Activated naive CD8-positive, alpha-beta T cell treated with anti-CD3 and anti-CD28 coated beads, Interleukin-2, amount 50 U/mL, for 24 hours (primary cell): ENCODE results near the gene MACROD1.
A peak's percentile ranks its signal among the peaks of the same experiment; 100 is the strongest.

Source experiments
- ATAC-seq: fragments of 150-1000 bp; cut with Tn5 transposase; one replicate; pipeline ENCODE4 v1.10.0; 2021
- DNase-seq: peaks from one replicate; pipeline ENCODE4 v3.0.0; 2021
- H3K27ac Mint-ChIP-seq: one replicate; pipeline ENCODE4 v1.8.0; 2021; ENCODE audit warnings: mild to moderate bottlenecking, mixed read lengths
- H3K27me3 Mint-ChIP-seq: one replicate; pipeline ENCODE4 v1.8.0; 2021; ENCODE audit warnings: mixed read lengths
- H3K36me3 Mint-ChIP-seq: one replicate; pipeline ENCODE4 v1.8.0; 2021; ENCODE audit warnings: low read depth, mixed read lengths
- H3K4me1 Mint-ChIP-seq: one replicate; pipeline ENCODE4 v1.8.0; 2021; ENCODE audit warnings: mixed read lengths
- H3K4me3 Mint-ChIP-seq: one replicate; pipeline ENCODE4 v1.8.0; 2021; ENCODE audit warnings: mild to moderate bottlenecking, moderate library complexity, mixed read lengths
- H3K9me3 Mint-ChIP-seq: one replicate; pipeline ENCODE4 v1.8.0; 2021; ENCODE audit warnings: mixed read lengths

Gene MACROD1

DNA sequence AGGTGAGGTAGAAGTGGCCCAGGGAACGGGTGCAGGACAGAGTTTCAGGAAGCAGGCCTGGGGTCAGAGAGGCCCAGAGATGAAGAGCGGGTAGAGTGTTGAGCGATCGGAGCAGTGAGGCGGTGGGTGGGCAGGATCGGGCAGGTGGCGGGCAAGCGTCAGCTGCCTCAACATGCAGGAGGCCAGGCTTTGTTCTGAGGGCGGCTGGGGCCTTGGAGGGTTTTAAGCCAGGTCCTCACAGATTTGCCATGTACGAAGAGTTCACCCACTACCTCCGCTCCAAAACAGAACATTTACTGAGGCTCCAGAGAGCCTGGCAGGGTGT is 100.8 kb downstream of the MACROD1 start:
- Mint-ChIP-seq H3K4me3 (no peak overlapping the region), H3K27ac (no peak overlapping the region), H3K9me3 (no peaks in the 10 kb centered on the region), H3K27me3 (peaks cover 20% of the 10 kb centered on the region), H3K36me3 (peaks cover 2% of the 10 kb centered on the region), H3K4me1 (peaks cover 9% of the 10 kb centered on the region)
- no peak for ATAC-seq
- DNase-seq = no peak

DNA sequence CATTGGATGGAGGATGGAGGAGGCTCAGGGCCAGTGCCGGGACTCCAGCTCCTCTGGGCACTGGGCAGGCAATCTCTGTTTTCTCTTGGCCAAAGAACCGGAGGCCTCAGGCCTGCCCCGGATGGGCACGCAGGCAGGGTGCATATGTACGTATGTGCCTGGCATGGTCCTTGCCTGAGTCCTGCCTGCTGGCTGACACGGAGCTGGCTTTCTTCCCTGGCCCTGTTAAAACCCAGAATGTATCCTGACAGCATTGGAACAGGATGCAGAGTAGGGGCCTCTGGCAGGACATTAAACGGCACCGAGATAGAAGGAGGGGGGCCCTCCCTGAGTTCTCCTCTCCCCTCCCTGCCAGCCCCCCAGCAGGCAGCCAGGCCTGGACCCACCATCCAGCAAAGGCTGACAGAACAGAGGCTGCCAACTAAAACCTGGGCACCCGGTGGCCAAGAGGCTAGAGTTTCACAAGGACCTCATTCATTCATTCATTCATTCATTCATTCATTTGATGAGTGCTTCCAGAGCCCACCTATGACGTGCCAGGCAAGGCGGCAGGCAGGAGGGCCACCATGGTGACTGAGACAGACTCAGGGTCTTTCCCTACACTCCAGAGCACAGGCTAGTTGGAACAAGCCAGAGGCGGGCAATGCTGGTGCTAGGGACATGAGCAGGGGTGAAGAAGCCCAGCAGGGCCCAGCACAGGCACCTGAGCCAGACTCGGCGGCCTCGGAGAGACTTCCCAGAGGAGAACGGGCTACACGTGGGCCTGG is 101.4 kb downstream of the MACROD1 start:
- Mint-ChIP-seq H3K9me3 (no peaks in the 10 kb centered on the region), H3K36me3 (peaks cover 2% of the 10 kb centered on the region)

DNA sequence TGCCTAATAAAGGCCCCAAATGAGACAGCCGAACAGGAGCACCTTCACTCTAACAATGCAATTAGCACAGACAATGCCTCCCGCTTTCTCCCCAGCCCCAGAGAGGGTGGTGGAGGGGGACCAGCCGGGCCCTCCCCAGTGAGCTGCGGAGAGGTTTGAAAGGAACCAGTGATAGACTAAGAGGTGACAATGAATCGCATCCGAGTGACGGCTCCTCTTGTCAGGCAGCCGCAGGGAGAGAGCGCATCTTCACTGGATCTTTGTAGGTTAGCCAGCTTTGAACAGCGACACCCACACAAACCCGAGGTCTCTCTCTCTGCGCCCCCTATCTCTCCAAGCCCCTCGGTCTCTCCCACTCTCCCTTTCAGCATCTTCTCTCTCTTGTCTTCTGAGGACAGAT is 102.1 kb downstream of the MACROD1 start:
- Mint-ChIP-seq H3K27ac (no peak overlapping the region), H3K4me1 (peaks cover 9% of the 10 kb centered on the region), H3K9me3 (no peaks in the 10 kb centered on the region), H3K27me3 (peaks cover 20% of the 10 kb centered on the region), H3K36me3 (peaks cover 2% of the 10 kb centered on the region), H3K4me3 (no peak overlapping the region)
- no peak for ATAC-seq
- DNase-seq = no peak

More for the DNA sequence above, 101.4 kb downstream of the MACROD1 start:
- Mint-ChIP-seq H3K27me3 (peaks cover 20% of the 10 kb centered on the region), H3K4me1 (peaks cover 9% of the 10 kb centered on the region), H3K4me3 (no peak overlapping the region), H3K27ac (no peak overlapping the region)
- ATAC-seq = no peak
- no peak for DNase-seq

GRCh38 chr11:64062185-64063039 is 103.5 kb downstream of the MACROD1 start:
- Mint-ChIP-seq H3K4me1 (peaks cover 9% of the 10 kb centered on the region), H3K36me3 (peaks cover 2% of the 10 kb centered on the region), H3K27me3 (peaks cover 20% of the 10 kb centered on the region), H3K4me3 (no peak overlapping the region), H3K9me3 (no peaks in the 10 kb centered on the region), H3K27ac (no peak overlapping the region)
- DNase-seq (no peak), ATAC-seq (no peak)

DNA sequence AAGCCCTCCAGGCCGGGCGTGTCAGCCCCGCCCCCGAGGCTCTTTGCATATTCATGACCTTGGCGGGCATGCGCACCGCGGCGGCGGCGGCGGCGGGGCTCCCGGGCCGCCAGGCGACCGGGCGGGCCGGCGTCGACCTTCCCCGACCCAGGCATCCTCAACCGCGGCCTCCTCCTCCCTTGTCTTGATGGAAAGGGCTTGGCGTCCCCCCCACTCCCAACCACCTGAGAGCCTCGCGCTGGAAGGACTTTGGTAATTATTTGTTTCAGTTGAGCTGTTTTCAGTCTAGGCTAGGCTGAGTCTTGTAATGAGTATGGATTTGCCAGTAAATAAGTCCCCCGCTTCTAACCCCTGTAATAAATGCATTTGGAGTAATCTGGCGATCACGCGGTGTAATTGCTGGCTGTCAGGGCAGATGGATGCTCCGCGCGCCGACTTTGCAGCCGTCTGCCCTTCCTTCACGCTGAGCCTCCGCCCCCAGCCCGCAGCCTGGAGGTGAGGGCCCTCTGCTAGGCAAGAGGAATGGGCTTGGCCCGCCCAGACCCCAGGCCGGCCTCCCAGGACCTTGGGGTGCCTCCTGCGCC is 105.0 kb downstream of the MACROD1 start:
- H3K4me1 Mint-ChIP-seq = peaks cover 9% of the 10 kb centered on the region
- peak overlapping the region; percentile 70 for H3K4me3 Mint-ChIP-seq
- no peaks in the 10 kb centered on the region for H3K9me3 Mint-ChIP-seq
- H3K36me3 Mint-ChIP-seq = peaks cover 2% of the 10 kb centered on the region
- H3K27me3 Mint-ChIP-seq = peaks cover 20% of the 10 kb centered on the region
- peak overlapping the region; percentile 34 for H3K27ac Mint-ChIP-seq
- peak; percentile 62 for ATAC-seq
- DNase-seq = peak; percentile 70

DNA sequence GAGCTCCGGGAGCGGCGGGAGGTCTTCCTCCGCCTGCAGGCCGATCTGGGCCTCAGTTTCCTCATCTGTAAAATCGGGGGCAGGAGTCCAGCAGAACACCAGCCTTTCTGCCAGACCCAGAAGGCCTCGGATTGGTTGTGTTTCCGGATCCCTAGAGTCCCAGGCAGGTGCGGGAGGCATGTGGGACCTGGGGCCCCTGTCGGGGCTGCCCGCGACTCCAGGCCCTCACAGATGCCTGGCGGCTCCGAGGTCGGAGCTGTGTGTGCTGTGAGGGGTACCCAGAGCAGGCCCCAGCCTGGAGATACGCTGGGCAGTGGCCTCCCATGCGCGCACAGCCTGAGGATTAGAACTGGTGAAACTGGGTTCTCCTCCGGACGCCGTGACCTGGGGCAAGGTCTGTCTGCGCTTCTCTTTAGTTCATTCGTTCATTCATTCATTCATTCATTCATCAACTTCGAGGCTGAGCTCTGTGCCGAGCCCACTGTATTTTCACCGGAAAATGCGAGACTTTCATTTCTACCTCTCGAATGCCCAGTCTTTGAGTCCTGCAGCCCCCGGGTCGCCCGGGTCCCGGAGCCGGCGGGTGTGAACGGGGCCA is 105.6 kb downstream of the MACROD1 start:
- no peak for ATAC-seq
- Mint-ChIP-seq H3K4me3 (peak overlapping the region; percentile 38), H3K27me3 (peaks cover 20% of the 10 kb centered on the region), H3K36me3 (peaks cover 2% of the 10 kb centered on the region), H3K4me1 (peaks cover 9% of the 10 kb centered on the region), H3K9me3 (no peaks in the 10 kb centered on the region), H3K27ac (no peak overlapping the region)
- no peak for DNase-seq

GRCh38 chr11:64059339-64060140 is 106.4 kb downstream of the MACROD1 start:
- no peak overlapping the region for H3K4me3 Mint-ChIP-seq
- DNase-seq (no peak), ATAC-seq (no peak)
- H3K27me3 Mint-ChIP-seq = peaks cover 20% of the 10 kb centered on the region
- H3K27ac Mint-ChIP-seq = no peak overlapping the region
- no peaks in the 10 kb centered on the region for H3K9me3 Mint-ChIP-seq
- peaks cover 9% of the 10 kb centered on the region for H3K4me1 Mint-ChIP-seq
- no peaks in the 10 kb centered on the region for H3K36me3 Mint-ChIP-seq

- no peaks in the 10 kb centered on the region for H3K9me3 Mint-ChIP-seq
- no peaks in the 10 kb centered on the region for H3K36me3 Mint-ChIP-seq
- ATAC-seq = no peak
- H3K4me1 Mint-ChIP-seq = peaks cover 9% of the 10 kb centered on the region
- H3K4me3 Mint-ChIP-seq = no peak overlapping the region
- no peak overlapping the region for H3K27ac Mint-ChIP-seq
- peaks cover 20% of the 10 kb centered on the region for H3K27me3 Mint-ChIP-seq
- DNase-seq = no peak
Measured at GRCh38 chr11:64058494-64058893, 107.4 kb downstream of the MACROD1 start.

GRCh38 chr11:64057890-64058289 is 108.0 kb downstream of the MACROD1 start:
- Mint-ChIP-seq H3K9me3 (no peaks in the 10 kb centered on the region), H3K27me3 (peaks cover 16% of the 10 kb centered on the region), H3K4me3 (no peak overlapping the region), H3K27ac (no peak overlapping the region), H3K4me1 (peaks cover 9% of the 10 kb centered on the region), H3K36me3 (no peaks in the 10 kb centered on the region)
- no peak for ATAC-seq
- no peak for DNase-seq

DNA sequence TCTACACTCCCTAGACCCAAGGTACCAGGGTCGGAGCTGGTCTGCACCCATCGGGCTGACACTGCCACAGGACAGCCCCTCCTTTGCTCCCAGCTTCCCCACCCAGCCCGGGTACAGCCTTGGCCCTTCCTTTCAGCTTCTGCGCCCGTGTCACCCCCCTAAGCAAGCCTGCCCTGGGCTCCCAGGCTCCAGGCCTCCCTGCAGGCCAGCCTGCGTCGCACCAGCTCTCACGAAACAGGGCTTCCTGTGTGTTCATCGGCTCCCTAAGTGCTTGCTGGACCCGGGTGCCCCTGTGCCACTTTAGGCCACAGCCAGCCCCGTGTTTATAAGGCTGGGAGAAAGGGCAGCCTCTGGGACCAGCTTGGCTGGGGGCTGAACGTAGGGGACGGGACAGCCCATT is 109.1 kb downstream of the MACROD1 start:
- Mint-ChIP-seq H3K27me3 (peaks cover 11% of the 10 kb centered on the region), H3K27ac (no peak overlapping the region), H3K4me3 (no peak overlapping the region), H3K9me3 (no peaks in the 10 kb centered on the region), H3K4me1 (peaks cover 9% of the 10 kb centered on the region), H3K36me3 (no peaks in the 10 kb centered on the region)
- ATAC-seq = no peak
- no peak for DNase-seq

GRCh38 chr11:64056213-64056785 is 109.6 kb downstream of the MACROD1 start:
- ATAC-seq (no peak), DNase-seq (no peak)
- Mint-ChIP-seq H3K36me3 (no peaks in the 10 kb centered on the region), H3K9me3 (no peaks in the 10 kb centered on the region), H3K4me3 (no peak overlapping the region), H3K4me1 (peaks cover 6% of the 10 kb centered on the region), H3K27ac (no peak overlapping the region), H3K27me3 (peaks cover 6% of the 10 kb centered on the region)

- no peaks in the 10 kb centered on the region for H3K36me3 Mint-ChIP-seq
- H3K27ac Mint-ChIP-seq = no peak overlapping the region
- ATAC-seq (peak; percentile 35), DNase-seq (no peak)
- H3K4me1 Mint-ChIP-seq = no peaks in the 10 kb centered on the region
- no peaks in the 10 kb centered on the region for H3K9me3 Mint-ChIP-seq
- H3K4me3 Mint-ChIP-seq = no peak overlapping the region
- H3K27me3 Mint-ChIP-seq = no peaks in the 10 kb centered on the region
Measured at GRCh38 chr11:64055077-64055476, 110.8 kb downstream of the MACROD1 start.

DNA sequence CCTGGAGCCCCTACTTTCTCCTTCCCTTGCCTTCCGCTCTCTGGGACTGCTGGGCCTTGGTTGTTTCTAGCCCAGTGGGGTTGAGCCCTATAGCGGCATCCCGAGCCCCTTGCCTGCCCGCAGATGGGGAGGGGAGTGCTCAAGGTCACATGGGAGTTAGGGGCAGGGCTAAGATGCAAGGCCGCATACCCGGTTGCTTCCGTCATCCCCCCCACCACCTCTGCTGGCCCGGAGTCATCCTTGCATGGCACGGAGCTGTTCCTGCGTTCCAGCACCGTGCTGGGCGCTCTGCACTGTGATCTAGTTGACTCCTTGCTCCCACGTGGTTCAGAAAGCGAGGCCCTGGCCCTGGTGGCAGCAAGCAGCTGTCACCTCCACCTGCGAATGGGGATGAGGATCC is 112.2 kb downstream of the MACROD1 start:
- no peaks in the 10 kb centered on the region for H3K27me3 Mint-ChIP-seq
- H3K36me3 Mint-ChIP-seq = no peaks in the 10 kb centered on the region
- H3K4me1 Mint-ChIP-seq = no peaks in the 10 kb centered on the region
- ATAC-seq (no peak), DNase-seq (no peak)
- H3K9me3 Mint-ChIP-seq = no peaks in the 10 kb centered on the region
- no peak overlapping the region for H3K27ac Mint-ChIP-seq
- no peak overlapping the region for H3K4me3 Mint-ChIP-seq
